Measurements from ENCODE around the gene GREB1L.
"Not testable (repeated sequence)": the region's sequence is repeated elsewhere in the genome, so short reads cannot be mapped to it uniquely, and the experiment has no call there.

The GREB1L gene

GRCh38 chr18:21205695-21206094, 36.3 kb upstream of the GREB1L start:
- no peak for TF ChIP-seq CTCF (conservative IDR thresholded peaks at IDR 0.05; ENCODE audit: low read depth, low read length)
- no peak for DNase-seq (ENCODE audit: low read depth)
- H3K4me3 ChIP-seq (ENCODE audit: low read length), result no peak overlapping the region

GRCh38 chr18:21210278-21210677, 31.8 kb upstream of the GREB1L start:
- DNase-seq (ENCODE audit: low read depth), result no peak
- no peak for TF ChIP-seq CTCF (conservative IDR thresholded peaks at IDR 0.05; ENCODE audit: low read depth, low read length)
- no peak overlapping the region for H3K4me3 ChIP-seq (ENCODE audit: low read length)

- TF ChIP-seq CTCF (conservative IDR thresholded peaks at IDR 0.05; ENCODE audit: low read depth, low read length), result no peak
- H3K4me3 ChIP-seq (ENCODE audit: low read length), result no peak overlapping the region
- no peak for DNase-seq (ENCODE audit: low read depth)
Observed at GRCh38 chr18:21210784-21211183, 31.2 kb upstream of the GREB1L start.

- H3K4me3 ChIP-seq (ENCODE audit: low read length); DNase-seq (ENCODE audit: low read depth): not testable (repeated sequence)
Observed at GRCh38 chr18:21214409-21214808, 27.6 kb upstream of the GREB1L start.

- H3K4me3 ChIP-seq (ENCODE audit: low read length), result no peak overlapping the region
- no peak for TF ChIP-seq CTCF (conservative IDR thresholded peaks at IDR 0.05; ENCODE audit: low read depth, low read length)
- DNase-seq (ENCODE audit: low read depth), result no peak
Observed at GRCh38 chr18:21215490-21215889, 26.5 kb upstream of the GREB1L start.

GRCh38 chr18:21218862-21219261, 23.2 kb upstream of the GREB1L start:
- no peak for DNase-seq (ENCODE audit: low read depth)
- TF ChIP-seq CTCF (conservative IDR thresholded peaks at IDR 0.05; ENCODE audit: low read depth, low read length), result no peak
- H3K4me3 ChIP-seq (ENCODE audit: low read length), result no peak overlapping the region

GRCh38 chr18:21230436-21230835, 11.6 kb upstream of the GREB1L start:
- H3K4me3 ChIP-seq (ENCODE audit: low read length), result no peak overlapping the region
- TF ChIP-seq CTCF (conservative IDR thresholded peaks at IDR 0.05; ENCODE audit: low read depth, low read length), result no peak
- no peak for DNase-seq (ENCODE audit: low read depth)

Measured in retinal pigment epithelial cell (primary cell).